ENCODE data around the gene OPN3.

DNA sequence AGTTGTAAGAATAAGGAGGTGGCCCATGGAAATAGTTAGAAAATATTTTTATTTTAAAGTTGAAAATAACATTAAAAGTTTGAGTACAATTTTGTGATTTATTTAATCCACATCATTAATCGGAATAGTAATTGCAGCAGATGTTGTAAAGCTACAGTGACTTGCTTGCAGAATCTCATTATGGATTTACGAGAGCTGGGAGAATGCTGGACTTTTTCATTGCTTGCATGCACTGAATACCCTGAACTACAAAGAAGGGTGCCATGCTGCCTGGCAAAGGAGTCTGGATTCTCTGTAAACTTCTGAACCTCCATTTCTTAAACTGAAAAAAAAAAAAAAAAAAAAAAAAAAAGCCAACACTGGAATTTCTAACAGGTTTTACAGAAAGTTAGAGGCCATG lies 38.4 kb upstream of the OPN3 start:
- TF ChIP-seq EZH2 (IDR thresholded peaks at IDR 0.05; ENCODE audit: borderline replicate concordance, low read depth, low read length, severe bottlenecking) (no peak), POLR2AphosphoS5 (IDR thresholded peaks at IDR 0.05; ENCODE audit: insufficient read depth, low read depth, low read length) (no peak), POLR2A (IDR thresholded peaks at IDR 0.05; ENCODE audit: low read depth, low read length) (no peak), JUN (IDR thresholded peaks at IDR 0.05; ENCODE audit: borderline replicate concordance, insufficient read depth, insufficient read length, low read depth) (no peak), GATA2 (IDR thresholded peaks at IDR 0.05; ENCODE audit: insufficient read depth, insufficient read length, low read depth, low read length) (no peak)
- TF ChIP-seq, protein P1, sequence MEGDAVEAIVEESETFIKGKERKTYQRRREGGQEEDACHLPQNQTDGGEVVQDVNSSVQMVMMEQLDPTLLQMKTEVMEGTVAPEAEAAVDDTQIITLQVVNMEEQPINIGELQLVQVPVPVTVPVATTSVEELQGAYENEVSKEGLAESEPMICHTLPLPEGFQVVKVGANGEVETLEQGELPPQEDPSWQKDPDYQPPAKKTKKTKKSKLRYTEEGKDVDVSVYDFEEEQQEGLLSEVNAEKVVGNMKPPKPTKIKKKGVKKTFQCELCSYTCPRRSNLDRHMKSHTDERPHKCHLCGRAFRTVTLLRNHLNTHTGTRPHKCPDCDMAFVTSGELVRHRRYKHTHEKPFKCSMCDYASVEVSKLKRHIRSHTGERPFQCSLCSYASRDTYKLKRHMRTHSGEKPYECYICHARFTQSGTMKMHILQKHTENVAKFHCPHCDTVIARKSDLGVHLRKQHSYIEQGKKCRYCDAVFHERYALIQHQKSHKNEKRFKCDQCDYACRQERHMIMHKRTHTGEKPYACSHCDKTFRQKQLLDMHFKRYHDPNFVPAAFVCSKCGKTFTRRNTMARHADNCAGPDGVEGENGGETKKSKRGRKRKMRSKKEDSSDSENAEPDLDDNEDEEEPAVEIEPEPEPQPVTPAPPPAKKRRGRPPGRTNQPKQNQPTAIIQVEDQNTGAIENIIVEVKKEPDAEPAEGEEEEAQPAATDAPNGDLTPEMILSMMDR (IDR thresholded peaks at IDR 0.05; ENCODE audit: extremely low read depth in 1 of 2, insufficient read depth in 1 of 2, low read depth in 1 of 2, low read length in 2 of 2): no peak
